HCT116 (cell line): ENCODE results near the gene IL31RA. TPM values are rescaled to one million over a fixed set of nuclear protein-coding genes. Genes with fewer than 3 reads are reported as not detected.

Experiments
- ATAC-seq: fragments of 200-7000 bp; cut with Tn5 transposase; 2 replicates; pipeline ENCODE4 v1.9.1; 2020; ENCODE audit warnings: mild to moderate bottlenecking, moderate library complexity
- BruUV-seq: library from RNA; stranded (reverse); fragments of 400-500 nt; replicated peaks from 2 replicates; lab custom pipeline; 2021; lab: Mats Ljungman, UMichigan
- CTCF ChIA-PET: fragments of 300-600 bp; sonication (Branson Sonifier 250); formaldehyde crosslinking; loops from one replicate; lab custom pipeline; 2021; ENCODE audit warnings: antibody characterized with exemption; lab: Charles Lee
- POLR2A ChIA-PET: fragments of 300-600, 350-600 bp; sonication (Branson Sonifier 250); formaldehyde crosslinking; loops from one replicate; lab custom pipeline; 2021; ENCODE audit warnings: antibody characterized with exemption; lab: Charles Lee
- RAD21 ChIA-PET, 2 experiments: fragments of 300-600 bp; sonication (Branson Sonifier 250); formaldehyde crosslinking; loops; one replicate each; lab custom pipeline; 2023; ENCODE audit warnings: low total read pairs in 2 of 2; ENCODE audit not compliant: uncharacterized antibody in 2 of 2, unreplicated experiment in 2 of 2, low non-redundant PET in 1 of 2; lab: Charles Lee
- DNase-seq: peaks from one replicate; pipeline ENCODE4 v3.0.0-alpha.2; 2010; ENCODE audit warnings: low read depth, low spot score
- H2AFZ ChIP-seq: fragments of 200-600 bp; shearing (Covaris generic), sonication (generic); 2 replicates; pipeline ENCODE4 v1.6.1; 2017; ENCODE audit warnings: low read depth, mixed run types, mixed read lengths, antibody characterized with exemption, low read length; ENCODE audit not compliant: poor library complexity, severe bottlenecking
- H3K27ac ChIP-seq: 2 replicates; pipeline ENCODE4 v1.5.1; 2012; ENCODE audit warnings: low read depth, low read length
- H3K27me3 ChIP-seq: fragments of 200-600 bp; sonication (generic); 2 replicates; pipeline ENCODE4 v1.6.1; 2016; ENCODE audit warnings: mixed run types, low read length, mixed read lengths; ENCODE audit not compliant: insufficient read depth
- H3K36me3 ChIP-seq, 2 experiments: fragments of 200-500 bp in 1 of 2; fragments of 200-600 bp in 1 of 2; sonication (Bioruptor generic) in 1 of 2; sonication (generic) in 1 of 2; 2 replicates each; pipeline versions ENCODE4 v1.5.1 to v1.6.1; 2014 to 2016; ENCODE audit warnings: low read length in 2 of 2, inconsistent platforms in 1 of 2, mixed read lengths in 1 of 2, mixed run types in 1 of 2; ENCODE audit not compliant: insufficient read depth in 2 of 2, control insufficient read depth in 1 of 2
- H3K4me1 ChIP-seq, 2 experiments: fragments of 200-600 bp in 1 of 2; sonication (generic) in 1 of 2; 2 replicates each; pipeline versions ENCODE4 v1.5.1 to v1.6.1; 2012 to 2017; ENCODE audit warnings: low read length in 2 of 2, inconsistent platforms in 1 of 2, mild to moderate bottlenecking in 1 of 2, mixed read lengths in 1 of 2, mixed run types in 1 of 2, moderate library complexity in 1 of 2; ENCODE audit not compliant: insufficient read depth in 2 of 2, control insufficient read depth in 1 of 2
- H3K4me2 ChIP-seq: fragments of 200-600 bp; sonication (generic); 2 replicates; pipeline ENCODE4 v1.6.1; 2017; ENCODE audit warnings: mixed run types, low read length, mixed read lengths
- H3K4me3 ChIP-seq, 2 experiments: fragments of 200-600 bp in 1 of 2; sonication (generic) in 1 of 2; replicated peaks in 1 of 2; 2 replicates each; pipeline ENCODE4 v1.5.1; 2011 to 2016; ENCODE audit warnings: low read length in 2 of 2, control low read depth in 1 of 2, low read depth in 1 of 2, mild to moderate bottlenecking in 1 of 2, mixed read lengths in 1 of 2, mixed run types in 1 of 2
- H3K79me2 ChIP-seq: fragments of 200-600 bp; sonication (generic); 2 replicates; pipeline ENCODE4 v1.6.1; 2017; ENCODE audit warnings: mild to moderate bottlenecking, mixed run types, low read length, moderate library complexity, mixed read lengths; ENCODE audit not compliant: insufficient read depth
- H3K9ac ChIP-seq: fragments of 200-600 bp; sonication (generic); 2 replicates; pipeline ENCODE4 v1.6.1; 2016; ENCODE audit warnings: low read length, mixed read lengths
- H3K9me2 ChIP-seq: fragments of 200-600 bp; sonication (generic), shearing (Covaris generic); 2 replicates; pipeline ENCODE4 v1.6.1; 2017; ENCODE audit warnings: mixed run types, mild to moderate bottlenecking, moderate library complexity; ENCODE audit not compliant: insufficient read depth
- H3K9me3 ChIP-seq, 2 experiments: fragments of 200-500 bp in 1 of 2; fragments of 200-600 bp in 1 of 2; sonication (Bioruptor generic) in 1 of 2; sonication (generic) in 1 of 2; 2 replicates each; pipeline ENCODE4 v1.6.1; 2014 to 2017; ENCODE audit warnings: low read length in 2 of 2, mixed read lengths in 2 of 2, inconsistent platforms in 1 of 2, low read depth in 1 of 2, mild to moderate bottlenecking in 1 of 2, mixed run types in 1 of 2, moderate library complexity in 1 of 2; ENCODE audit not compliant: control insufficient read depth in 1 of 2, insufficient read depth in 1 of 2
- H4K20me1 ChIP-seq: fragments of 200-600 bp; sonication (generic), shearing (Covaris generic); 2 replicates; pipeline ENCODE4 v1.6.1; 2017; ENCODE audit warnings: mixed run types, mild to moderate bottlenecking, moderate library complexity; ENCODE audit not compliant: insufficient read depth
- EGR1 ChIP-seq: IDR thresholded peaks from 2 replicates; pipeline ENCODE4 v1.6.1; 2012; ENCODE audit warnings: low read depth
- ELF1 ChIP-seq: IDR thresholded peaks from 2 replicates; pipeline ENCODE4 v1.6.1; 2012; ENCODE audit warnings: low read depth, borderline replicate concordance
- EZH2 ChIP-seq: fragments of 200-600 bp; sonication (generic); IDR thresholded peaks from 2 replicates; pipeline ENCODE4 v1.6.1; 2017; ENCODE audit warnings: antibody characterized with exemption, mixed run types
- EZH2phosphoT487 ChIP-seq: fragments of 200-600 bp; IDR thresholded peaks from 2 replicates; pipeline ENCODE4 v1.6.1; 2018; ENCODE audit warnings: antibody characterized with exemption, borderline replicate concordance
- FOSL1 ChIP-seq: IDR thresholded peaks from 2 replicates; pipeline ENCODE4 v1.6.1; 2012; ENCODE audit warnings: low read depth
- POLR2A ChIP-seq: IDR thresholded peaks from 2 replicates; pipeline ENCODE4 v1.7.0; 2011; ENCODE audit warnings: borderline replicate concordance; ENCODE audit not compliant: insufficient read depth, insufficient read length; ENCODE audit errors: extremely low read depth
- POLR2AphosphoS5 ChIP-seq: IDR thresholded peaks from 2 replicates; pipeline ENCODE4 v1.6.1; 2011; ENCODE audit warnings: mild to moderate bottlenecking, low read depth, low read length, moderate library complexity
- SIN3A ChIP-seq: IDR thresholded peaks from 2 replicates; pipeline ENCODE4 v1.6.1; 2012; ENCODE audit warnings: low read depth
- SP1 ChIP-seq: IDR thresholded peaks from 2 replicates; pipeline ENCODE4 v1.6.1; 2012; ENCODE audit warnings: low read depth
- ZFX ChIP-seq: fragments of 450-650 bp; IDR thresholded peaks from 2 replicates; pipeline ENCODE4 v1.6.1; 2017
- ZNF274 ChIP-seq: fragments of 200-500 bp; sonication (Bioruptor generic); IDR thresholded peaks from 2 replicates; pipeline ENCODE4 v1.6.1; 2014; ENCODE audit warnings: mild to moderate bottlenecking, low read depth, low read length, inconsistent platforms
- intact Hi-C: fragments of 100-400 bp; cut with micrococcal nuclease; formaldehyde crosslinking; loops from 2 replicates; pipeline ENCODE4 v1.10.0; 2022
- total RNA-seq: library from RNA; stranded (reverse); gene quantifications from one replicate; pipeline ENCODE4 v1.2.1, GENCODE V29; 2021; ENCODE audit not compliant: unreplicated experiment
- TF ChIP-seq, protein P1 (sequence below): IDR thresholded peaks from 2 replicates; pipeline ENCODE4 v1.6.1; 2011; ENCODE audit warnings: mild to moderate bottlenecking, low read length, moderate library complexity; ENCODE audit not compliant: insufficient replicate concordance; ENCODE audit errors: extremely low read depth
- TF ChIP-seq, protein P2 (sequence below): IDR thresholded peaks from 2 replicates; pipeline ENCODE4 v1.6.1; 2012; ENCODE audit warnings: low read depth
- TF ChIP-seq, protein P3 (sequence below): IDR thresholded peaks from 2 replicates; pipeline ENCODE4 v1.6.1; 2012
- TF ChIP-seq, protein P4 (sequence below), 3 experiments: fragments of 200-600 bp in 1 of 3; sonication (generic) in 1 of 3; IDR thresholded peaks in 2 of 3; conservative IDR thresholded peaks in 1 of 3; 2 replicates each; pipeline ENCODE4 v1.5.1; 2012 to 2017; ENCODE audit warnings: low read depth in 2 of 3, low read length in 2 of 3, antibody characterized with exemption in 1 of 3, borderline replicate concordance in 1 of 3, control low read depth in 1 of 3, mild to moderate bottlenecking in 1 of 3, mixed read lengths in 1 of 3, mixed run types in 1 of 3, moderate library complexity in 1 of 3; ENCODE audit not compliant: insufficient read depth in 1 of 3

Gene IL31RA
- total RNA-seq, 1 experiment from 2014 or later = 0.59 TPM

DNA sequence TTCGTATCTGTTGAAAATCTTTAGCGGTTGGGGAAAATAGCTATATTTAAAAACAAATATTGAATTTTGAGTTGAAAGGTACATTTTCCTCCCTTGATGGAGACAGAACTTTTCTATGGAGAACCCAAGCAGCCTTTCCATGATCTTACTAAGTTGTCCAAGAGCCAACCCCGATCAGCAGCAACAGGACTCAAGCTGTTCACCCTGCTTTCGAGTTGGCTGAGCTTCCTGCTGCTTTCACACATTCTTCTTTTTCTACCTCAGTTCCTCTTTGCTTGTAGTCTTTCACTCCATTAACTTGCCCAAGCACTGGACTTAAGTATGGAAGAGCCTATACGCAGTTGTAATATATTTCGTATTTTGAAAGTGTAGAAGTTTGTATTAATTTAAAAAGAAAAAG is 84.2 kb downstream of the IL31RA start:
- peaks cover 0 to 4% of the 10 kb centered on the region in 2 experiments; a peak in 1 of 4 replicates for H3K36me3 ChIP-seq
- no TSS peak for BruUV-seq
- TF ChIP-seq, protein P1, sequence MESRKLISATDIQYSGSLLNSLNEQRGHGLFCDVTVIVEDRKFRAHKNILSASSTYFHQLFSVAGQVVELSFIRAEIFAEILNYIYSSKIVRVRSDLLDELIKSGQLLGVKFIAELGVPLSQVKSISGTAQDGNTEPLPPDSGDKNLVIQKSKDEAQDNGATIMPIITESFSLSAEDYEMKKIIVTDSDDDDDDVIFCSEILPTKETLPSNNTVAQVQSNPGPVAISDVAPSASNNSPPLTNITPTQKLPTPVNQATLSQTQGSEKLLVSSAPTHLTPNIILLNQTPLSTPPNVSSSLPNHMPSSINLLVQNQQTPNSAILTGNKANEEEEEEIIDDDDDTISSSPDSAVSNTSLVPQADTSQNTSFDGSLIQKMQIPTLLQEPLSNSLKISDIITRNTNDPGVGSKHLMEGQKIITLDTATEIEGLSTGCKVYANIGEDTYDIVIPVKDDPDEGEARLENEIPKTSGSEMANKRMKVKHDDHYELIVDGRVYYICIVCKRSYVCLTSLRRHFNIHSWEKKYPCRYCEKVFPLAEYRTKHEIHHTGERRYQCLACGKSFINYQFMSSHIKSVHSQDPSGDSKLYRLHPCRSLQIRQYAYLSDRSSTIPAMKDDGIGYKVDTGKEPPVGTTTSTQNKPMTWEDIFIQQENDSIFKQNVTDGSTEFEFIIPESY = no peak
- TF ChIP-seq, protein P2, sequence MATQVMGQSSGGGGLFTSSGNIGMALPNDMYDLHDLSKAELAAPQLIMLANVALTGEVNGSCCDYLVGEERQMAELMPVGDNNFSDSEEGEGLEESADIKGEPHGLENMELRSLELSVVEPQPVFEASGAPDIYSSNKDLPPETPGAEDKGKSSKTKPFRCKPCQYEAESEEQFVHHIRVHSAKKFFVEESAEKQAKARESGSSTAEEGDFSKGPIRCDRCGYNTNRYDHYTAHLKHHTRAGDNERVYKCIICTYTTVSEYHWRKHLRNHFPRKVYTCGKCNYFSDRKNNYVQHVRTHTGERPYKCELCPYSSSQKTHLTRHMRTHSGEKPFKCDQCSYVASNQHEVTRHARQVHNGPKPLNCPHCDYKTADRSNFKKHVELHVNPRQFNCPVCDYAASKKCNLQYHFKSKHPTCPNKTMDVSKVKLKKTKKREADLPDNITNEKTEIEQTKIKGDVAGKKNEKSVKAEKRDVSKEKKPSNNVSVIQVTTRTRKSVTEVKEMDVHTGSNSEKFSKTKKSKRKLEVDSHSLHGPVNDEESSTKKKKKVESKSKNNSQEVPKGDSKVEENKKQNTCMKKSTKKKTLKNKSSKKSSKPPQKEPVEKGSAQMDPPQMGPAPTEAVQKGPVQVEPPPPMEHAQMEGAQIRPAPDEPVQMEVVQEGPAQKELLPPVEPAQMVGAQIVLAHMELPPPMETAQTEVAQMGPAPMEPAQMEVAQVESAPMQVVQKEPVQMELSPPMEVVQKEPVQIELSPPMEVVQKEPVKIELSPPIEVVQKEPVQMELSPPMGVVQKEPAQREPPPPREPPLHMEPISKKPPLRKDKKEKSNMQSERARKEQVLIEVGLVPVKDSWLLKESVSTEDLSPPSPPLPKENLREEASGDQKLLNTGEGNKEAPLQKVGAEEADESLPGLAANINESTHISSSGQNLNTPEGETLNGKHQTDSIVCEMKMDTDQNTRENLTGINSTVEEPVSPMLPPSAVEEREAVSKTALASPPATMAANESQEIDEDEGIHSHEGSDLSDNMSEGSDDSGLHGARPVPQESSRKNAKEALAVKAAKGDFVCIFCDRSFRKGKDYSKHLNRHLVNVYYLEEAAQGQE = no peak
- TF ChIP-seq EGR1 (no peak), POLR2AphosphoS5 (no peak), POLR2A (no peak), ZNF274 (no peak), EZH2 (no peak), ELF1 (no peak), FOSL1 (no peak), EZH2phosphoT487 (no peak), SIN3A (no peak), ZFX (no peak), SP1 (no peak)
- TF ChIP-seq, protein P3, sequence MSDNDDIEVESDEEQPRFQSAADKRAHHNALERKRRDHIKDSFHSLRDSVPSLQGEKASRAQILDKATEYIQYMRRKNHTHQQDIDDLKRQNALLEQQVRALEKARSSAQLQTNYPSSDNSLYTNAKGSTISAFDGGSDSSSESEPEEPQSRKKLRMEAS = no peak
- TF ChIP-seq, protein P4, sequence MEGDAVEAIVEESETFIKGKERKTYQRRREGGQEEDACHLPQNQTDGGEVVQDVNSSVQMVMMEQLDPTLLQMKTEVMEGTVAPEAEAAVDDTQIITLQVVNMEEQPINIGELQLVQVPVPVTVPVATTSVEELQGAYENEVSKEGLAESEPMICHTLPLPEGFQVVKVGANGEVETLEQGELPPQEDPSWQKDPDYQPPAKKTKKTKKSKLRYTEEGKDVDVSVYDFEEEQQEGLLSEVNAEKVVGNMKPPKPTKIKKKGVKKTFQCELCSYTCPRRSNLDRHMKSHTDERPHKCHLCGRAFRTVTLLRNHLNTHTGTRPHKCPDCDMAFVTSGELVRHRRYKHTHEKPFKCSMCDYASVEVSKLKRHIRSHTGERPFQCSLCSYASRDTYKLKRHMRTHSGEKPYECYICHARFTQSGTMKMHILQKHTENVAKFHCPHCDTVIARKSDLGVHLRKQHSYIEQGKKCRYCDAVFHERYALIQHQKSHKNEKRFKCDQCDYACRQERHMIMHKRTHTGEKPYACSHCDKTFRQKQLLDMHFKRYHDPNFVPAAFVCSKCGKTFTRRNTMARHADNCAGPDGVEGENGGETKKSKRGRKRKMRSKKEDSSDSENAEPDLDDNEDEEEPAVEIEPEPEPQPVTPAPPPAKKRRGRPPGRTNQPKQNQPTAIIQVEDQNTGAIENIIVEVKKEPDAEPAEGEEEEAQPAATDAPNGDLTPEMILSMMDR (IDR thresholded peaks at IDR 0.05 in 2 of 3, conservative IDR thresholded peaks at IDR 0.05 in 1 of 3; ENCODE audit: borderline replicate concordance in 1 of 3, insufficient read depth in 1 of 3, low read depth in 2 of 3, low read length in 2 of 3) = no peak
- no peaks in the 10 kb centered on the region for H3K79me2 ChIP-seq
- RAD21 ChIA-PET = interaction anchor here (1.6 to 2.6 kb wide), 3 partner anchors 137 to 265 kb away, joined by 10 to 19 read pairs (median 11); no protein-coding TSS in a partner anchor
- H3K4me1 ChIP-seq = no peaks in the 10 kb centered on the region
- H3K27ac ChIP-seq = no peak overlapping the region
- DNase-seq (no peak), ATAC-seq (no peak)
- H3K9me2 ChIP-seq = no peaks in the 10 kb centered on the region
- H3K4me3 ChIP-seq = no peak overlapping the region
- no peak overlapping the region for H3K4me2 ChIP-seq
- no peak overlapping the region for H3K9ac ChIP-seq
- CTCF ChIA-PET = interaction anchor here (0.8 to 4.9 kb wide), 5 partner anchors 137 to 334 kb away, joined by 3 to 102 read pairs (median 18); no protein-coding TSS in a partner anchor
- no peaks in the 10 kb centered on the region for H4K20me1 ChIP-seq
- no peak overlapping the region for H2AFZ ChIP-seq
- H3K27me3 ChIP-seq = no peaks in the 10 kb centered on the region
- POLR2A ChIA-PET = no interaction called here
- no peaks in the 10 kb centered on the region for H3K9me3 ChIP-seq
- intact Hi-C loops = loop anchor here (5.0 kb wide), 2 partner anchors 137 to 1342 kb away; no protein-coding TSS in a partner anchor
